G401.6 (cell line): ENCODE measurements around the gene SEMA3C.

Experiments
- FAIRE-seq: peaks from 2 replicates; lab custom pipeline; 2012; peaks lifted over from hg19 to GRCh38; lab: Jason Lieb, UNC

The SEMA3C gene

GRCh38 chr7:80848841-80849240 is 70.0 kb downstream of the SEMA3C start:
- FAIRE-seq = no peak

GRCh38 chr7:80847895-80848294 is 71.0 kb downstream of the SEMA3C start:
- FAIRE-seq = peak; percentile 42

- FAIRE-seq = no peak
These were observed 71.8 kb downstream of the SEMA3C start for GRCh38 chr7:80847027-80847426.

- FAIRE-seq = no peak
These were observed 73.9 kb downstream of the SEMA3C start for GRCh38 chr7:80844916-80845315.

- FAIRE-seq = peak; percentile 55
These were observed 75.7 kb downstream of the SEMA3C start for GRCh38 chr7:80843018-80843677.

- peak; percentile 27 for FAIRE-seq
These were observed 76.6 kb downstream of the SEMA3C start for GRCh38 chr7:80842022-80842790.

GRCh38 chr7:80841423-80841955 is 77.4 kb downstream of the SEMA3C start:
- peak; percentile 72 for FAIRE-seq

- FAIRE-seq = peak; percentile 28
These were observed 78.2 kb downstream of the SEMA3C start for GRCh38 chr7:80840681-80841080.

- no peak for FAIRE-seq
These were observed 79.0 kb downstream of the SEMA3C start for GRCh38 chr7:80839855-80840254.

GRCh38 chr7:80838643-80839042 is 80.2 kb downstream of the SEMA3C start:
- FAIRE-seq = no peak

- FAIRE-seq = no peak
These were observed 81.5 kb downstream of the SEMA3C start for GRCh38 chr7:80837345-80837744.

- FAIRE-seq = no peak
These were observed 83.6 kb downstream of the SEMA3C start for GRCh38 chr7:80835251-80835650.

GRCh38 chr7:80833289-80834268 is 85.3 kb downstream of the SEMA3C start:
- peak; percentile 6 for FAIRE-seq

GRCh38 chr7:80832006-80832405 is 86.8 kb downstream of the SEMA3C start:
- peak; percentile 52 for FAIRE-seq

- no peak for FAIRE-seq
These were observed 88.1 kb downstream of the SEMA3C start for GRCh38 chr7:80830584-80831285.

GRCh38 chr7:80830010-80830409 is 88.8 kb downstream of the SEMA3C start:
- no peak for FAIRE-seq

- no peak for FAIRE-seq
These were observed 89.3 kb downstream of the SEMA3C start for GRCh38 chr7:80829527-80829926.

GRCh38 chr7:80827239-80827633 is 91.6 kb downstream of the SEMA3C start:
- no peak for FAIRE-seq

GRCh38 chr7:80826520-80827238 is 92.2 kb downstream of the SEMA3C start:
- peak; percentile 37 for FAIRE-seq

GRCh38 chr7:80825499-80825898 is 93.4 kb downstream of the SEMA3C start:
- FAIRE-seq = peak; percentile 69

- FAIRE-seq = no peak
These were observed 94.6 kb downstream of the SEMA3C start for GRCh38 chr7:80824253-80824652.
